H9 (cell line): ENCODE measurements around the gene SYCN. TPM values are rescaled to one million over a fixed set of nuclear protein-coding genes. Genes with fewer than 3 reads are reported as not detected.

ENCODE experiments used
- DNase-seq: peaks from one replicate; pipeline ENCODE4 v3.0.0-alpha.2; 2017
- H2AFZ ChIP-seq: one replicate; pipeline ENCODE4 v1.6.1; 2013; ENCODE audit warnings: mild to moderate bottlenecking, low read length, control low read depth, moderate library complexity
- H2AK5ac ChIP-seq: 2 replicates; pipeline ENCODE4 v1.6.1; 2013; ENCODE audit warnings: low read length, control low read depth, mixed read lengths; ENCODE audit not compliant: insufficient read length
- H2BK120ac ChIP-seq: one replicate; pipeline ENCODE4 v1.6.1; 2013; ENCODE audit warnings: low read depth, mild to moderate bottlenecking, low read length, control low read depth, inconsistent platforms; ENCODE audit not compliant: poor library complexity, severe bottlenecking
- H2BK12ac ChIP-seq: 2 replicates; pipeline ENCODE4 v1.6.1; 2013; ENCODE audit warnings: low read length, control low read depth, mixed read lengths, low read depth; ENCODE audit not compliant: insufficient read length
- H2BK15ac ChIP-seq: 2 replicates; pipeline ENCODE4 v1.6.1; 2013; ENCODE audit warnings: low read depth, low read length, control low read depth
- H2BK20ac ChIP-seq: one replicate; pipeline ENCODE4 v1.6.1; 2013; ENCODE audit warnings: low read depth, mild to moderate bottlenecking, low read length, control low read depth, inconsistent platforms; ENCODE audit not compliant: poor library complexity, severe bottlenecking
- H2BK5ac ChIP-seq: 2 replicates; pipeline ENCODE4 v1.6.1; 2013; ENCODE audit warnings: low read length, control low read depth, mixed read lengths; ENCODE audit not compliant: insufficient read length
- H3K14ac ChIP-seq: 2 replicates; pipeline ENCODE4 v1.6.1; 2013; ENCODE audit warnings: low read length, control low read depth; ENCODE audit not compliant: insufficient read depth
- H3K18ac ChIP-seq: 2 replicates; pipeline ENCODE4 v1.6.1; 2013; ENCODE audit warnings: low read depth, mild to moderate bottlenecking, mixed read lengths, low read length, control low read depth; ENCODE audit not compliant: insufficient read length
- H3K23ac ChIP-seq: 2 replicates; pipeline ENCODE4 v1.6.1; 2013; ENCODE audit warnings: low read length, control low read depth, mixed read lengths, low read depth; ENCODE audit not compliant: insufficient read length
- H3K23me2 ChIP-seq: 2 replicates; pipeline ENCODE4 v1.6.1; 2013; ENCODE audit warnings: low read depth, mild to moderate bottlenecking, mixed read lengths, low read length, control low read depth; ENCODE audit not compliant: insufficient read length, poor library complexity, severe bottlenecking
- H3K27ac ChIP-seq: 2 replicates; pipeline ENCODE4 v1.5.1; 2013; ENCODE audit warnings: low read length, control low read depth, mixed read lengths, low read depth; ENCODE audit not compliant: insufficient read length
- H3K27me3 ChIP-seq: 2 replicates; pipeline ENCODE4 v1.6.1; 2013; ENCODE audit warnings: low read length, control low read depth, inconsistent platforms; ENCODE audit not compliant: insufficient read depth
- H3K4ac ChIP-seq: 2 replicates; pipeline ENCODE4 v1.6.1; 2013; ENCODE audit warnings: low read depth, mild to moderate bottlenecking, control low read depth, inconsistent platforms, low read length, moderate library complexity
- H3K4me1 ChIP-seq: 2 replicates; pipeline ENCODE4 v1.6.1; 2013; ENCODE audit warnings: low read length, control low read depth, inconsistent platforms; ENCODE audit not compliant: insufficient read depth
- H3K4me2 ChIP-seq: 2 replicates; pipeline ENCODE4 v1.6.1; 2013; ENCODE audit warnings: low read length, control low read depth, mixed read lengths; ENCODE audit not compliant: insufficient read length, insufficient read depth
- H3K56ac ChIP-seq: 2 replicates; pipeline ENCODE4 v1.6.1; 2013; ENCODE audit warnings: low read depth, mild to moderate bottlenecking, mixed read lengths, low read length, control low read depth; ENCODE audit not compliant: insufficient read length
- H3K79me1 ChIP-seq: 2 replicates; pipeline ENCODE4 v1.6.1; 2013; ENCODE audit warnings: low read depth, mild to moderate bottlenecking, moderate library complexity, low read length, control low read depth, inconsistent platforms; ENCODE audit not compliant: insufficient read depth, poor library complexity, severe bottlenecking
- H3K79me2 ChIP-seq: 2 replicates; pipeline ENCODE4 v1.6.1; 2013; ENCODE audit warnings: low read length, control low read depth, inconsistent platforms; ENCODE audit not compliant: insufficient read depth
- H3K9ac ChIP-seq: 2 replicates; pipeline ENCODE4 v1.6.1; 2013; ENCODE audit warnings: low read length, control low read depth, mixed read lengths; ENCODE audit not compliant: insufficient read length; ENCODE audit errors: extremely low read depth
- H3K9me3 ChIP-seq: one replicate; pipeline ENCODE4 v1.6.1; 2013; ENCODE audit warnings: low read depth, low read length, inconsistent platforms; ENCODE audit not compliant: control insufficient read depth
- H3T11ph ChIP-seq: one replicate; pipeline ENCODE4 v1.6.1; 2013; ENCODE audit warnings: mild to moderate bottlenecking, low read length, control low read depth, inconsistent platforms
- H4K20me1 ChIP-seq: one replicate; pipeline ENCODE4 v1.6.1; 2013; ENCODE audit not compliant: control insufficient read depth, insufficient read length, insufficient read depth
- H4K5ac ChIP-seq: 2 replicates; pipeline ENCODE4 v1.6.1; 2013; ENCODE audit warnings: low read depth, mild to moderate bottlenecking, mixed read lengths, low read length, control low read depth; ENCODE audit not compliant: insufficient read length
- H4K8ac ChIP-seq: replicated peaks from 2 replicates; pipeline ENCODE4 v1.6.1; 2013; ENCODE audit warnings: low read length, control low read depth, mixed read lengths, low read depth; ENCODE audit not compliant: insufficient read length
- H4K91ac ChIP-seq: 2 replicates; pipeline ENCODE4 v1.6.1; 2013; ENCODE audit warnings: low read depth, mild to moderate bottlenecking, moderate library complexity, mixed read lengths, low read length, control low read depth; ENCODE audit not compliant: insufficient read length
- H3K27ac Mint-ChIP-seq, 3 experiments: 2 replicates in 2 of 3; 3 replicates in 1 of 3; pipeline ENCODE4 v1.8.0; 2020 to 2021; ENCODE audit warnings: mixed read lengths in 3 of 3, mild to moderate bottlenecking in 1 of 3, moderate library complexity in 1 of 3
- H3K27me3 Mint-ChIP-seq: 2 replicates; pipeline ENCODE4 v1.8.0; 2021; ENCODE audit warnings: low read depth, mild to moderate bottlenecking, moderate library complexity, mixed read lengths
- H3K36me3 Mint-ChIP-seq, 3 experiments: 2 replicates in 2 of 3; 3 replicates in 1 of 3; pipeline ENCODE4 v1.8.0; 2020 to 2021; ENCODE audit warnings: low read depth in 3 of 3, mixed read lengths in 3 of 3; ENCODE audit not compliant: insufficient read depth in 1 of 3
- H3K4me1 Mint-ChIP-seq, 2 experiments: 2 replicates each; pipeline ENCODE4 v1.8.0; 2020; ENCODE audit warnings: mixed read lengths in 2 of 2
- H3K4me3 Mint-ChIP-seq, 2 experiments: 2 replicates in 1 of 2; 3 replicates in 1 of 2; pipeline ENCODE4 v1.8.0; 2020 to 2021; ENCODE audit warnings: mild to moderate bottlenecking in 2 of 2, mixed read lengths in 2 of 2, moderate library complexity in 1 of 2
- H3K9me3 Mint-ChIP-seq, 2 experiments: 2 replicates in 1 of 2; 3 replicates in 1 of 2; pipeline ENCODE4 v1.8.0; 2020; ENCODE audit warnings: mild to moderate bottlenecking in 2 of 2, mixed read lengths in 2 of 2, moderate library complexity in 1 of 2
- WGBS: extraction: QIAGEN DNeasy Blood & Tissue Kit; methylation state at CpG from one replicate; pipeline ENCODE4 v1.1.7; 2013; ENCODE audit warnings: missing lambda C conversion rate, low lambda C conversion rate, mixed read lengths; ENCODE audit not compliant: insufficient read length; ENCODE audit errors: extremely low coverage; 5-methylcytosine and 5-hydroxymethylcytosine counted together
- total RNA-seq: library from RNA; stranded (reverse); gene quantifications from 2 replicates; pipeline ENCODE4 v1.2.1, GENCODE V29; 2021
- TF ChIP-seq, protein P1 (sequence below): fragments of 200-600 bp; sonication (generic); conservative IDR thresholded peaks from 3 replicates; pipeline ENCODE4 v1.8.0; 2021; ENCODE audit warnings: antibody characterized with exemption, mild to moderate bottlenecking

SYCN gene
- total RNA-seq, 1 experiment from 2014 or later: not detected

DNA sequence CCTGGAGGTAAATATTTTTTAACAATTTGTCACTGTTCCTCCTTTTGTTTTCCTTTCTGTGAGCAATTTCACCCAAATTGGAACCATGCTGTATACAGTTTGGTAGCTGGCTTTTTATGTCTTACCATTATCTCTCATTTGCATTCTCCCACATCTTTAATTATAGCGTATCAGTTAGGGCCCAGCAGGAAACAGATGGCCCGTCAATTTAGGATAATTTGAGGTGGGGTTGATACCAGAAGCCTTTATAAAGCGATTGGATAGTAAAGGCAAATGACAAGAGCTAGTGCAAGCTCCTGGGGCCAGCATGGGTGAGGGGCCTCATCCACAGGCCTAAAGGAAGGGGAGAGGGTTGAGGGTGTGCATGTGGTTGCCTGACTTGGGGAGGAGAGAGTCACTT, 48.4 kb upstream of the SYCN start:
- no peak overlapping the region for H4K91ac ChIP-seq
- no peak overlapping the region for H3K9ac ChIP-seq
- no peak overlapping the region for H2BK5ac ChIP-seq
- no peak overlapping the region for H3K4ac ChIP-seq
- H3K4me1 ChIP-seq: no peaks in the 10 kb centered on the region
- no peak overlapping the region for H3K56ac ChIP-seq
- peaks cover 5% of the 10 kb centered on the region for H3K23me2 ChIP-seq
- H2BK20ac ChIP-seq: no peak overlapping the region
- H4K20me1 ChIP-seq: no peaks in the 10 kb centered on the region
- Mint-ChIP-seq H3K9me3 (no peaks in the 10 kb centered on the region), H3K4me3 (no peak overlapping the region), H3K4me1 (peaks cover 0 to 2% of the 10 kb centered on the region in 2 experiments; a peak in 1 of 4 replicates), H3K27ac (no peak overlapping the region), H3K36me3 (no peaks in the 10 kb centered on the region), H3K27me3 (peaks cover 95% of the 10 kb centered on the region)
- H3K23ac ChIP-seq: no peak overlapping the region
- no peak overlapping the region for H2AFZ ChIP-seq
- no peaks in the 10 kb centered on the region for H3K79me1 ChIP-seq
- no peaks in the 10 kb centered on the region for H3K9me3 ChIP-seq
- no peak overlapping the region for H3T11ph ChIP-seq
- DNase-seq: no peak
- no peak overlapping the region for H2BK12ac ChIP-seq
- H4K5ac ChIP-seq: no peak overlapping the region
- no peak overlapping the region for H2BK120ac ChIP-seq
- no peak overlapping the region for H2BK15ac ChIP-seq
- H3K4me2 ChIP-seq: no peak overlapping the region
- H4K8ac ChIP-seq: no peak overlapping the region
- TF ChIP-seq, protein P1, sequence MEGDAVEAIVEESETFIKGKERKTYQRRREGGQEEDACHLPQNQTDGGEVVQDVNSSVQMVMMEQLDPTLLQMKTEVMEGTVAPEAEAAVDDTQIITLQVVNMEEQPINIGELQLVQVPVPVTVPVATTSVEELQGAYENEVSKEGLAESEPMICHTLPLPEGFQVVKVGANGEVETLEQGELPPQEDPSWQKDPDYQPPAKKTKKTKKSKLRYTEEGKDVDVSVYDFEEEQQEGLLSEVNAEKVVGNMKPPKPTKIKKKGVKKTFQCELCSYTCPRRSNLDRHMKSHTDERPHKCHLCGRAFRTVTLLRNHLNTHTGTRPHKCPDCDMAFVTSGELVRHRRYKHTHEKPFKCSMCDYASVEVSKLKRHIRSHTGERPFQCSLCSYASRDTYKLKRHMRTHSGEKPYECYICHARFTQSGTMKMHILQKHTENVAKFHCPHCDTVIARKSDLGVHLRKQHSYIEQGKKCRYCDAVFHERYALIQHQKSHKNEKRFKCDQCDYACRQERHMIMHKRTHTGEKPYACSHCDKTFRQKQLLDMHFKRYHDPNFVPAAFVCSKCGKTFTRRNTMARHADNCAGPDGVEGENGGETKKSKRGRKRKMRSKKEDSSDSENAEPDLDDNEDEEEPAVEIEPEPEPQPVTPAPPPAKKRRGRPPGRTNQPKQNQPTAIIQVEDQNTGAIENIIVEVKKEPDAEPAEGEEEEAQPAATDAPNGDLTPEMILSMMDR: no peak
- no peak overlapping the region for H3K18ac ChIP-seq
- H3K27ac ChIP-seq: no peak overlapping the region
- no peaks in the 10 kb centered on the region for H3K79me2 ChIP-seq
- H3K27me3 ChIP-seq: peaks cover 28% of the 10 kb centered on the region; the same call in 1 of the 2 replicates
- H3K14ac ChIP-seq: no peak overlapping the region
- WGBS: no CpG with 5 or more reads among the region's 3 CpGs
- H2AK5ac ChIP-seq: no peak overlapping the region
